Measurements from ENCODE around the gene PIK3R1.

PIK3R1 gene

GRCh38 chr5:68251804-68252522, 36.4 kb downstream of the PIK3R1 start:
- no peak for DNase-seq (ENCODE audit: low spot score)
- in situ Hi-C loops (cut with MboI; ENCODE audit: low pct_unique_long_range_greater_than_20kb, low sequenced_read_pairs, unreplicated experiment) = loop anchor here (10.0 to 25.0 kb wide), 3 partner anchors 760 to 1265 kb away; no protein-coding TSS in a partner anchor
- TF ChIP-seq CTCF (IDR thresholded peaks at IDR 0.05; ENCODE audit: extremely low read depth, insufficient read depth, missing control alignments) = no peak

DNA sequence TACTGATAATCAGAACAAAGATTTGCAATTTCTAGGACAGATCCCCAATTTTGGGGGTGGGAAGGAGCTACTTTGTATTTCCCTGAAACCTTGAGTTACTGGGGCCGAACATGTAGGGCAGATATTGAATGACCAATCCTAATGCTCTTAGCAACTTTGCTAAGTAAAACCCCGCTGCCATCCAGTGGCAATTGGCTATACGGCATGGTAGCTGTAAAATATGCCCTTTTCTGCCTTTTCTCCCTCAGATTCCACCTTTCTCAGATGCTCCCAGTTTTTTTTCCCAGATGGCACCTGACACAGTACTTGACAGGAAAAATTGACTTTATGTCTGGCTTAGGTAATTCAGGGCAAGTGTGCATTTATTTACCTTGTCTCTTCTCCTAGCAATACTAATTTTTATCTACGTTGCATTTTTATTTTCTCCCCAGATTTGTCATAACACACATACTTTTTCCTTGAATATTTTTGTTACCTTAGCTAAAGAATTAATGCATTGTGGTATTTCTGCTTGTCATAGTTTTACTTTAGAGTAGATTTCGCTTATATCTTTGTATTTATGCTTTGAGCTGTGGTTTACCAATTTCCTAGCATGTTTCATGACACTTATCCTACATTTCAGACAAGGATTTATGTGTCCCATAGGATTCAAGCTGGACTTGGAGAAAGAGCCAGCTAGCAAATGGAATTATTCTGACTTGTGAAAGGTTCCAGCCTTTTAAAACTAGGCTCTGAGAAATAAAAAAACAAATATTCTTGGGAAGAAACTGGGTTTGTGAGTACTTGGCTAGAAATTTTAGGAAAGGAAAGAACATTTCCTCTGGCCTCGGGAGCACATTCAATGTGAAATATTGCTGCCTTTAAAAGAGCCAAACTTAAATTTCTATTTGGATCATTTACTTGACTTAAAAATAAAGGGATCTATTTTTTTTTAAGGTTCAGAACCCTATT, 37.4 kb downstream of the PIK3R1 start:
- TF ChIP-seq CTCF (IDR thresholded peaks at IDR 0.05; ENCODE audit: extremely low read depth, insufficient read depth, missing control alignments) = peak; percentile 80
- peak; percentile 67 for DNase-seq (ENCODE audit: low spot score)
- in situ Hi-C loops (cut with MboI; ENCODE audit: low pct_unique_long_range_greater_than_20kb, low sequenced_read_pairs, unreplicated experiment) = loop anchor here (10.0 to 25.0 kb wide), 3 partner anchors 759 to 1266 kb away; no protein-coding TSS in a partner anchor

GRCh38 chr5:68253624-68254585, 38.3 kb downstream of the PIK3R1 start:
- in situ Hi-C loops (cut with MboI; ENCODE audit: low pct_unique_long_range_greater_than_20kb, low sequenced_read_pairs, unreplicated experiment) = loop anchor here (10.0 to 25.0 kb wide), 3 partner anchors 758 to 1267 kb away; no protein-coding TSS in a partner anchor

DNA sequence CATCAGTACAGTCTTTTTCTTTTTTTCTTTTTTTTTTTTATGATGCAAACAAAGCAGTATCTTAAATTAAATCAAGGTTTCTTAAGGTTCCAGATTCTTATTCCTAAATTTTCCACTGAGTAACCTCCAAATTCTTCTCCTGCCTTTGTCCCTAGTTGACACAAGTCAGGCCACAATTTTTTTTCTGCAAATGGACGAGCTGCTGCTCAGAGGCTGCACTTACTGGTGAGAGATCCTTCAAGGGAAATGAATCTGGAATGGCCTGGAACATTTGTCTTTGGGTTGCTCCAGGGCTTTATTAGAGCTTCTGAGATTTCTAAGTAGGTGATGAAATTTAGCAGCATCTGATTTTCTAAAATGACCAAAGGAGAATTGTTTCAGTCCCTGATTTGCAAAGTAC, 39.3 kb downstream of the PIK3R1 start:
- no peak for TF ChIP-seq CTCF (IDR thresholded peaks at IDR 0.05; ENCODE audit: extremely low read depth, insufficient read depth, missing control alignments)
- DNase-seq (ENCODE audit: low spot score) = no peak

More at GRCh38 chr5:68253624-68254585, 38.3 kb downstream of the PIK3R1 start:
- DNase-seq (ENCODE audit: low spot score) = no peak
- TF ChIP-seq CTCF (IDR thresholded peaks at IDR 0.05; ENCODE audit: extremely low read depth, insufficient read depth, missing control alignments) = no peak

GRCh38 chr5:68255305-68256120, 40.0 kb downstream of the PIK3R1 start:
- no peak for TF ChIP-seq CTCF (IDR thresholded peaks at IDR 0.05; ENCODE audit: extremely low read depth, insufficient read depth, missing control alignments)
- in situ Hi-C loops (cut with MboI; ENCODE audit: low pct_unique_long_range_greater_than_20kb, low sequenced_read_pairs, unreplicated experiment) = loop anchor here (10.0 to 25.0 kb wide), 3 partner anchors 757 to 1268 kb away; no protein-coding TSS in a partner anchor
- DNase-seq (ENCODE audit: low spot score) = no peak

More for the DNA sequence above, 39.3 kb downstream of the PIK3R1 start:
- in situ Hi-C loops (cut with MboI; ENCODE audit: low pct_unique_long_range_greater_than_20kb, low sequenced_read_pairs, unreplicated experiment) = loop anchor here (10.0 to 25.0 kb wide), 3 partner anchors 757 to 1268 kb away; no protein-coding TSS in a partner anchor
